Stimulated activated CD4-positive, alpha-beta T cell treated with anti-CD3 and anti-CD28 coated beads, Interleukin-12 subunit alpha, Interleukin-12 subunit beta, amount 100 ng/mL, for 24 hours (primary cell): Measurements from ENCODE around the gene RFTN2.

ENCODE experiments used
- DNase-seq, 2 experiments: peaks; one replicate each; pipeline ENCODE4 v3.0.0-alpha.2; 2020; ENCODE audit warnings: low read depth in 2 of 2

RFTN2 gene

DNA sequence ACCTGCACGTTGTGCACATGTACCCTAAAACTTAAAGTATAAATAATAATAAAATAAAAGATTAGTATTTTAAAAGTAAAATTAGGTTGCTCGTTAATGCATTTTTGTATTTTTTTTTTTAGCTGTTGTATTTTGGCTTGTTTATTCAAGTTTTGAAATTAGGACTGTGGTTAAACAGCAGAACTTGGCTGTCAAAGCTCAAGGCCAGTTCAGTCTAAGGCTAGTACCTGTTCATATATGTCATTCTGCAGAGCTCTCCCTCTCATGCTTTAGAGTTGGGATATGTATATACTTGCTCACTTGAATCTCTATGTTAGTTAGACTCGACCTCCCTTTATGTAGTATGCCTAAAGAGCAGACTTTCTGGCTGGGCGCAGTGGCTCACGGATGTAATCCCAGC lies 126.8 kb downstream of the RFTN2 start:
- no peak for DNase-seq

DNA sequence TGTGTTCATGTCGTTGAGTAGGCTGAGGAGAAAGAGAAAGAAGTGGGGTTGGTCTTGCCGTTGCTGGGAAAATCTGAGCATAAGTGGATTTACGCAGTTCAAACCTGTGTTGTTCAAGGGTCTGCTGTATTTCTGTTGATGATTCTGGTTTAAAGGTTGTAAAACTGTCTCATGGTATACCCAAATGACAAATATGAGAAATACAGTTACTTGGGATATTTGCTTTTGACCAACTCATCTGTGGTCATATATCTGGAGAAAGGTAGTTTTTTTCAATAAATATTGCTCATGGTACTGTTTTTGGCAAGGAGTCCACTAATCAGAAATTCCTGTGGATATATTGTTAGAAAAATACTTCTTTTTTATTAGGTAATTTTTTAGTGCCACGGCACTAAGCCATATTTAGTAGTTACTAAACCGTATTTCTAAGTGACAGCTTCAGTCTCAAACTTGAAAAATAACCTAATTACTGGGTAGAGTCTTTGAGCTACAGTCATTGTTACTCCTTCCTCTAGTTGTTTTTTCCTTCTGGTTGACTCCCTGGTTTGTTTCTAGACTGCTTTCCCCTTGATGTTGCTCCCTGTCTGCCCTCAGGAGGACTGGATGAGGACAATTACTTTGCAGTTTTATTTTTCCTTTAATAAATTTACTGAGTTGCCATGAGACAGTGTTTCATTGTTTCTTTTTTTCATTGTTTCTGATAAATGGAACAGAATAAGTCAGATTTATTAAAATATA lies 128.1 kb downstream of the RFTN2 start:
- DNase-seq, result no peak

DNA sequence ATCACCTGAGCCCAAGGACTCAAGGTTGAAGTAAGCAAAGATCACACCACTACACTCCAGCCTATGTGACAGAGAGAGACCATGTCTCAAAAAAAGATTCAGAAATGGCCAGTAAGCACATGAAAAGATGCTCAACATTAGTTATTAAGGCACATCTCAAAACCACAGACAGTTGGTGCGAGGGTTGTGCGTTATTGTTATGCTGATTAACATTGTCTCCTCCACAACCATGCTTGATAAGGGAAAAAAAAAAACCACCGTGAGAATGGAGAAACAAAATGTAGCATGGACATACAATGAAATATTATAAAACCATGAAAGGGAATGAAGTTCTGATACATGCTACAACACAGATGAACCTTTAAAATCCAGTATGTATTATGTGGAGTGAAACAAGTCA lies 132.2 kb downstream of the RFTN2 start:
- DNase-seq, result no peak

DNA sequence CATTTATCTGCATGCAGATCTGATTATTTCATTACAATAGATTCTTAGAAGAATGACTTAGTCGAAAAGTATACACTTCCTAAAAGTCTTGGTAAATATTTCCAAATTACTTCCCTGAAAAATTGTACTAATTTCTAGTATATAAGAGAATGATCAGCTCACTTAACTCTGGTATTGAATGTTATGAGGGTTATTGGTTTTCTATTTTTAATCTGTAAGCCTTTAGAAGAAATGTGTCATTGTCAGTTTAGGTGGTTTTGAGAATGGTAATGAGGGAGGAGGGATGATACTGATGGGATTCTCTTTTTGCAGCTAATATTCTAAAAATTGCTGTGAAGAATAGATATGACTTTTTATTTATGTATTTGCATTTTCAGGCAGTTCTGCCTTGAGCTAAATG lies 135.7 kb downstream of the RFTN2 start:
- DNase-seq, result no peak

DNA sequence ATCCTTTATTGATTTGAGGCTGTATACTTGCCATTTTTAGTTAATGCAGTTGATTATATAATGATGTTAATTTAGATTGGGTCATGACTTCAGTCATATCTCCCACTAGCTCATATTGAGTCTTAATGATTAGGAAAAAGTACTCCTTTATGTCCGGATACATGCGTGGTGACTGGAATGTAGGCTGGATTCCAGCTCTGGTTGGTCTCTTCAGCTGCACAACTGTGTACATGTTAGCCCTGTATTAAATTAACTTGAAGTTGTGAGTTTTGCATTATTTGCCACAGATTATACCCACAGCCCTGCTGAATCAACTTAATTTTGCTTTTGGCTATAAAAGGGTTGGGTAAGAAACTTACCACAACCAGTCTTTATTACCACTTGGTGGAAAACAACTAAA lies 137.0 kb downstream of the RFTN2 start:
- no peak for DNase-seq
